A673 (cell line): ENCODE data around the gene POLA2. TPM values are rescaled to one million over a fixed set of nuclear protein-coding genes. Genes with fewer than 3 reads are reported as not detected.
A peak's percentile ranks its signal among the peaks of the same experiment; 100 is the strongest.

Experiments
- BruUV-seq: library from RNA; stranded (reverse); fragments of 400-500 nt; replicated peaks from 2 replicates; lab custom pipeline; 2021; lab: Mats Ljungman, UMichigan
- CTCF ChIA-PET: fragments of 300-600 bp; sonication (Branson Sonifier 250); formaldehyde crosslinking; loops from one replicate; lab custom pipeline; 2022; ENCODE audit warnings: antibody characterized with exemption; lab: Charles Lee
- POLR2A ChIA-PET: fragments of 300-600 bp; sonication (Branson Sonifier 250); formaldehyde crosslinking; loops from one replicate; lab custom pipeline; 2022; ENCODE audit warnings: antibody characterized with exemption; ENCODE audit not compliant: low non-redundant PET; lab: Charles Lee
- DNase-seq: peaks from one replicate; pipeline ENCODE4 v3.0.0-alpha.2; 2015; ENCODE audit warnings: low spot score
- H3K27ac ChIP-seq: fragments of 200-600 bp; sonication (generic); 2 replicates; pipeline ENCODE4 v1.5.1; 2016; ENCODE audit warnings: mixed run types, low read depth, mild to moderate bottlenecking, mixed read lengths, antibody characterized with exemption, low read length; ENCODE audit not compliant: poor library complexity, severe bottlenecking
- H3K27me3 ChIP-seq: fragments of 200-600 bp; sonication (generic); replicated peaks from 2 replicates; pipeline ENCODE4 v1.6.1; 2017; ENCODE audit warnings: mixed run types, low read depth, mild to moderate bottlenecking, mixed read lengths, antibody characterized with exemption, low read length; ENCODE audit not compliant: insufficient read depth, poor library complexity
- H3K36me3 ChIP-seq: fragments of 200-600 bp; sonication (generic); 2 replicates; pipeline ENCODE4 v1.6.1; 2016; ENCODE audit warnings: mixed run types, mild to moderate bottlenecking, mixed read lengths, antibody characterized with exemption, low read length; ENCODE audit not compliant: insufficient read depth, poor library complexity, severe bottlenecking
- H3K4me1 ChIP-seq: fragments of 200-600 bp; sonication (generic); 2 replicates; pipeline ENCODE4 v1.6.1; 2017; ENCODE audit warnings: mixed run types, mild to moderate bottlenecking, mixed read lengths, antibody characterized with exemption, low read length; ENCODE audit not compliant: insufficient read depth, poor library complexity, severe bottlenecking
- H3K4me3 ChIP-seq: fragments of 200-600 bp; sonication (generic); 2 replicates; pipeline ENCODE4 v1.5.1; 2016; ENCODE audit warnings: low read depth, mixed run types, mild to moderate bottlenecking, mixed read lengths, low read length; ENCODE audit not compliant: poor library complexity, severe bottlenecking
- H3K9me3 ChIP-seq: fragments of 200-600 bp; sonication (generic); 2 replicates; pipeline ENCODE4 v1.6.1; 2016; ENCODE audit warnings: mixed run types, low read depth, mild to moderate bottlenecking, mixed read lengths, antibody characterized with exemption, low read length; ENCODE audit not compliant: poor library complexity, severe bottlenecking
- CTCF ChIP-seq: fragments of 300-800, 200-600 bp; sonication (generic); conservative IDR thresholded peaks from 2 replicates; pipeline ENCODE4 v1.5.1; 2017; ENCODE audit warnings: low read depth, mild to moderate bottlenecking, antibody characterized with exemption, low read length, moderate library complexity, mixed read lengths
- EZH2 ChIP-seq: fragments of 200-600 bp; sonication (generic); IDR thresholded peaks from 2 replicates; pipeline ENCODE4 v1.6.1; 2017; ENCODE audit warnings: borderline replicate concordance, low read depth, mild to moderate bottlenecking, mixed read lengths, antibody characterized with exemption, low read length; ENCODE audit not compliant: poor library complexity, severe bottlenecking
- intact Hi-C: fragments of 100-400 bp; cut with micrococcal nuclease; formaldehyde crosslinking; loops from one replicate; pipeline ENCODE4 v1.10.0; 2022; ENCODE audit not compliant: unreplicated experiment
- total RNA-seq: library from RNA; stranded (reverse); gene quantifications from 2 replicates; pipeline ENCODE4 v1.2.3, GENCODE V29; 2021

The POLA2 gene
- total RNA-seq, 1 experiment from 2014 or later, result 92.4 TPM

GRCh38 chr11:65298655-65299179 is 37.0 kb downstream of the POLA2 start:
- ChIA-PET POLR2A (no interaction called here), CTCF (interaction anchor here (1.1 kb wide), 1 partner anchor 17 kb away, joined by 4 read pairs; no protein-coding TSS in a partner anchor)
- TF ChIP-seq CTCF, result no peak
- no peak for TF ChIP-seq EZH2
- Histone ChIP-seq H3K9me3 (no peaks in the 10 kb centered on the region), H3K27ac (no peak overlapping the region), H3K36me3 (peaks cover 56% of the 10 kb centered on the region), H3K4me3 (no peak overlapping the region), H3K27me3 (no peaks in the 10 kb centered on the region), H3K4me1 (peaks cover 5% of the 10 kb centered on the region)
- DNase-seq, result no peak
- no TSS peak for BruUV-seq
- intact Hi-C loops, result no loop called here

GRCh38 chr11:65300621-65301275 is 39.0 kb downstream of the POLA2 start:
- DNase-seq, result no peak
- H3K4me3 ChIP-seq, result no peak overlapping the region
- H3K4me1 ChIP-seq, result peaks cover 5% of the 10 kb centered on the region
- H3K27ac ChIP-seq, result no peak overlapping the region
- CTCF ChIA-PET, result no interaction called here
- no TSS peak for BruUV-seq
- H3K36me3 ChIP-seq, result peaks cover 39% of the 10 kb centered on the region
- intact Hi-C loops, result no loop called here
- no peaks in the 10 kb centered on the region for H3K9me3 ChIP-seq
- POLR2A ChIA-PET, result interaction anchor here (0.7 kb wide), 1 partner anchor 34 kb away, joined by 3 read pairs; no protein-coding TSS in a partner anchor
- no peaks in the 10 kb centered on the region for H3K27me3 ChIP-seq
- TF ChIP-seq EZH2 (no peak), CTCF (no peak)

GRCh38 chr11:65301491-65302329 is 39.9 kb downstream of the POLA2 start:
- Histone ChIP-seq H3K9me3 (no peaks in the 10 kb centered on the region), H3K27me3 (no peaks in the 10 kb centered on the region), H3K27ac (peak overlapping the region; percentile 43), H3K4me1 (peaks cover 5% of the 10 kb centered on the region), H3K36me3 (peaks cover 29% of the 10 kb centered on the region), H3K4me3 (no peak overlapping the region)
- BruUV-seq, result no TSS peak
- ChIA-PET CTCF (interaction anchor here (1.0 kb wide), 1 partner anchor 13 kb away, joined by 3 read pairs; the partner anchor contains the start of gene CDC42EP2), POLR2A (no interaction called here)
- no peak for DNase-seq
- intact Hi-C loops, result no loop called here
- TF ChIP-seq CTCF (no peak), EZH2 (no peak)
